Stimulated activated CD8-positive, alpha-beta memory T cell treated with anti-CD3 and anti-CD28 coated beads, Interleukin-12 subunit alpha, Interleukin-12 subunit beta, amount 100 ng/mL, for 24 hours (primary cell): Measurements from ENCODE around the gene SAFB2.

Source experiments
- DNase-seq: peaks from one replicate; pipeline ENCODE4 v3.0.0-alpha.2; 2020; ENCODE audit errors: extremely low read depth

Gene SAFB2

GRCh38 chr19:5607318-5608275, 15.0 kb downstream of the SAFB2 start:
- DNase-seq = no peak

- no peak for DNase-seq
These were observed 17.2 kb downstream of the SAFB2 start for GRCh38 chr19:5605362-5605761.

- no peak for DNase-seq
These were observed 18.9 kb downstream of the SAFB2 start for GRCh38 chr19:5603626-5604025.

GRCh38 chr19:5600797-5601196, 21.8 kb downstream of the SAFB2 start:
- no peak for DNase-seq

DNA sequence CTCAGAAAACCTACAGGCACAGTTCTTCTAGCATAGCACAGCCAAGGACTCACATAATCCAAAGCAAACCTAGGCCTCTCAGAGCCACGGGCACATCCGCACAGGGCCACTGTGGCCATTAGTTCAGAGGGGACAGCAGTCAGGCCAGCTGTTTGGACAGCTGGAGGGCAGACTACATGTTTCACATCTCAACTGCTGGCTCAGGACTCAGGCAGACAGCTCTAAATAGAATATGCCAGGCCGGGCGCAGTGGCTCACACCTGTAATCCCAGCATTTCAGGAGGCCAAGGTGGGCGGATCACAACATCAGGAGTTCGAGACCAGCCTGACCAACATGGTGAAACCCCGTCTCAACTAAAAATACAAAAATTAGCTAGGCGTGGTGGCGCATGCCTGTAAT, 26.8 kb downstream of the SAFB2 start:
- DNase-seq = no peak

GRCh38 chr19:5595129-5595528, 27.4 kb downstream of the SAFB2 start:
- no peak for DNase-seq

GRCh38 chr19:5594521-5594950, 28.0 kb downstream of the SAFB2 start:
- DNase-seq = no peak

DNA sequence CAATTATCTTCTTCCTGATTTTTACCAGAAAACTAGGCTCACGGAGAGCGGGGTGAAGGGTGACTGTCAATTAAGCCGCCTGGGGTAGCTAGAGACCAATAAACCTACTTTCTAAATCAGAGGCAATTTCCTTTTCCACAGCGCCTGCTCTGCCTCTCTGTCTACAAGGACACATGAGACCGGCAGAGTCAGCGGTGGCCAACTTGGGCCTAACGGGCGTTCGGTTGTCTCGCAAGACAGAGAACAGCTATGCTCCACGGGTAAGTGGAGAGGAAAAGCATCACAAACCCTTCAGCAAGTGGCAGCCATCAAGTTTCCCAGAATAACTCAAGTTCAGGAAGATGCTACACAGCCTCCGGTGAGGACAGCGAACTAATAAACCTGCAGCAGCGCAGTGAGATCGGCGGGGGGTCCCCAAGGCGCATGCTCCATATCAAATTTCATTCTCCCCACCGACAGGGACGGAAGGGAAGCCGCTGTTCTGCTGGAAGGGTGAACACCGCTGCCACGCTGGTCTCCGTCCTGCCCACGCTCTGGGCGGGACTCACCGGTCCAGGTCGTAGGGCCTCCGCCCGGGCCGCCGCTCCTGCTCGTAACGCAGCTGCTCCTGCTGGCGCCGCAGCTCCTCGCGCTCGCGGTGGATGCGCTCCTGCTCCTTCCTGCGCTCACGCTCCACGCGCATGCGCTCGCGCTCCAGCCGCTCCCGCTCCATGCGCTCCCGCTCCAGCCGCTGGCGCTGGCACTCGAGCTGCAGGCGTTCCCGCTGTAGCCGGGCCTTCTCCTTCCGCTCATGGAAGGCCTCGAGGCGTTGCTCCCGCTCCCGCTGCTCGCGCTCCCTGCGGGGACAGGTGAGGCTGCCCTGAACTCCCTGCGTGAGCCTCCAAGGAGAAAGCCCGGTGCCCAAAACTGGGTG, 29.0 kb downstream of the SAFB2 start:
- DNase-seq = no peak

GRCh38 chr19:5592531-5593342, 29.8 kb downstream of the SAFB2 start:
- no peak for DNase-seq

DNA sequence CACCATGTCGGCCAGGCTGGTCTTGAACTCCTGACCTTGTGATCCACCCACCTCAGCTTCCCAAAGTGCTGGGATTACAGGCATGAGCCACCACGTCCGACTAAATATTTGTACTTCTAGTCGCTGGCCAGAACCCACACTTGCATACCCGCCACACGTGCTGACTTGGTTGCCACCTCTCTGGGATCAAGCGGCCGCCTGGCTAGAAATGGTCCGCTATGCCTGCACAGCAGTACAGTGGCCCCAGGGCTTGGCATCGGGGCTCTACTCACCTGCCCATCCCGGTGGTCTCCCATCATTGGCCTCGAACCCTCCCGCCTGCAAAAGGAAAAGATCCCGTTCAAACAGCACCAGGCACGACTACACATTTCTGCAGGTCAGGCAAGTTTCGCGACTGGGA, 31.1 kb downstream of the SAFB2 start:
- DNase-seq = no peak

- no peak for DNase-seq
These were observed 31.8 kb downstream of the SAFB2 start for GRCh38 chr19:5590865-5591154.

GRCh38 chr19:5590151-5590864, 32.3 kb downstream of the SAFB2 start:
- DNase-seq = no peak

- no peak for DNase-seq
These were observed 33.5 kb downstream of the SAFB2 start for GRCh38 chr19:5588906-5589676.

DNA sequence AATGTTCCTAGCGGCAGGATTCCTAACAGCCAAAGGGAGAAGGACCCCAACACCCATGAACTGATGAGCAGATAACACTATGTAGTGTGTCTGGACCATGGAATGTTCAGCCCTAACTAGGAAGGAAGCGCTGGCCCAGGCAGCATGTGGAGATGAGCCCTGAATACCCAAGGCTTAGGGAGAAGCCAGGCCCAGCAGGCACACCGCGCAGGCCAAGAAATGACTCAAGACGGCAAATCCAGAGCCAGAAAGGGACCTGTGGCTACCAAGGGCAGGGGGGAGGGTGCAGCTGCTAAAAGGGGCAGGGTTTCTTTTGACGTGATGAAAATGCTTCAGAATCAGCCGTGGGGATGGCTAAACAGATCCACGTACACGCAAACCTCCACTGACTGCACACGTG, 34.1 kb downstream of the SAFB2 start:
- no peak for DNase-seq

- DNase-seq = no peak
These were observed 34.9 kb downstream of the SAFB2 start for GRCh38 chr19:5587661-5588060.

DNA sequence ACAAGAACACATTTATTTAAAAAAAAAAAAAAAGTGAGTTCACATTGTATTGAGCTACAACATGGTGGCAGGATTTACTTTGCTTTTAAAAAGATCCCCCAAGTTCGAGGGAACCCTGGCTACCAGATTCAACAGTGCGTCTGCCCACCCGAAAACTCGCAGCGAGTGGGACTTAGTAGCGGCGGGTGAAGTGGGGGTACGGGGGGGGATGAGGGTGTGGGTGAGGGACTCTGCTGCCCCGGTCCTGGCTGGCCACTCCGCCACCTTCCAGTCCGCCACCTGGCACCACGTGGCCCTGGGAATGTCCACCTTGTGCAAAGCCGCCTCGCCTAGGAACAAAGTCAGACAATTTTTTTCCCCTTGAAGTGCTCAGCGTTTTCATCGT, 35.5 kb downstream of the SAFB2 start:
- no peak for DNase-seq

DNA sequence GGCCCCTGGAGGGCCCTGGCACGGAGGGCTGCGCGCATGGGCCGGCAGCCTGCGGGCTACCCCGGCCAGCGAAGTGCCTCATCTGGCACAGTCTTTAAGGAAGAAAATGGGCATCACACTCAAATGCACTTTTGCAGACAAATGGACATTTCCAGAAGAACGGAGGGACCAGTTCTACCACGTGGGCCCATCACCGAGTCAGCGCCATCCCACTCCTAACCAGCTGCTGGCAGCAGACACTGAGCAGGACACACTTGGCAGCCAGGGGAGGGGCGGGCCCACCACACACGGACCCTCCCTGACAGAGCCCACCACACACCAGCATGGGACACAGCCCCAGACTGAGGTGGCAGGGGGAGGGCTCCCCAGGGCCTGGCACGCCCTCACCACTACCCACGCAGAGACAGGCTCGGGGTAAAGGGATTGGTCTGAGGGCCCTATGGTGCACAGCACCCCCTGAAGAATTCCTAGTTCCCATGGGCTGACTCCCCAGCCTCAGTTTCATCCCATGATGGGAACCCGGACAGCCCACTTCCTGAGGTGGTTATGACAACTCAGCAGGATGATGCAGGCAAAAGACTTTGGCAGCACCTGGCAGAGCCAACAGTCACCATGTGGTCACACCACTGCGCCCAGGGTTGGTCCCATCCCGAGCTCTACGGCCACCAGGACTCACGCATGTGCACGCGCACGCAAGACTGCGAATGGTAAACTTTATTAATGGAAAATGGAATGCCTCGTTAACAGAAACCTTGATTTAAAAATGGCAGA, 36.1 kb downstream of the SAFB2 start:
- no peak for DNase-seq

GRCh38 chr19:5585461-5586299, 36.9 kb downstream of the SAFB2 start:
- no peak for DNase-seq

GRCh38 chr19:5580161-5580571, 42.4 kb downstream of the SAFB2 start:
- no peak for DNase-seq
